Bronchial epithelial cell (primary cell): ENCODE data around the gene RHEX. TPM values are rescaled to one million over a fixed set of nuclear protein-coding genes. Genes with fewer than 3 reads are reported as not detected.

Source experiments
- DNase-seq: peaks from one replicate; pipeline ENCODE4 v3.0.0-alpha.2; 2010; ENCODE audit warnings: low read depth
- FAIRE-seq: peaks from 2 replicates; lab custom pipeline; 2011; peaks lifted over from hg19 to GRCh38; lab: Jason Lieb, UNC
- H3K27me3 ChIP-seq: 2 replicates; pipeline ENCODE4 v1.5.1; 2011; ENCODE audit warnings: low read length; ENCODE audit not compliant: control insufficient read depth, insufficient read depth
- H3K36me3 ChIP-seq: 2 replicates; pipeline ENCODE4 v1.5.1; 2011; ENCODE audit warnings: low read length; ENCODE audit not compliant: control insufficient read depth, insufficient read depth
- H3K4me3 ChIP-seq: 2 replicates; pipeline ENCODE4 v1.5.1; 2011; ENCODE audit warnings: mild to moderate bottlenecking, low read depth, low read length, control low read depth
- CTCF ChIP-seq: IDR thresholded peaks from 2 replicates; pipeline ENCODE4 v1.5.1; 2011; ENCODE audit warnings: mild to moderate bottlenecking, moderate library complexity, low read length, control low read depth, inconsistent platforms; ENCODE audit not compliant: insufficient read depth, severe bottlenecking
- total RNA-seq: library from RNA; depleted of rRNA; stranded (reverse); fragments of >200 nt; gene quantifications from 2 replicates; pipeline ENCODE4 v1.2.1, GENCODE V29; 2014

Gene RHEX
- total RNA-seq, 1 donor from 2014 or later = not detected

- Histone ChIP-seq H3K27me3 (no peaks in the 10 kb centered on the region), H3K4me3 (no peak overlapping the region), H3K36me3 (no peaks in the 10 kb centered on the region)
- no peak for FAIRE-seq
- DNase-seq = no peak
- TF ChIP-seq CTCF = no peak
These were observed 37.9 kb upstream of the RHEX start for GRCh38 chr1:206015071-206015470.

GRCh38 chr1:206020393-206021007 lies 32.5 kb upstream of the RHEX start:
- H3K36me3 ChIP-seq = no peaks in the 10 kb centered on the region
- no peak for DNase-seq
- FAIRE-seq = no peak
- no peak for TF ChIP-seq CTCF
- H3K4me3 ChIP-seq = no peak overlapping the region
- no peaks in the 10 kb centered on the region for H3K27me3 ChIP-seq

GRCh38 chr1:206021008-206021625 lies 31.9 kb upstream of the RHEX start:
- H3K36me3 ChIP-seq = no peaks in the 10 kb centered on the region
- TF ChIP-seq CTCF = no peak
- no peaks in the 10 kb centered on the region for H3K27me3 ChIP-seq
- peak; percentile 52 for FAIRE-seq
- DNase-seq = no peak
- no peak overlapping the region for H3K4me3 ChIP-seq

- DNase-seq (peak; percentile 66), FAIRE-seq (no peak)
- H3K4me3 ChIP-seq = no peak overlapping the region
- H3K36me3 ChIP-seq = no peaks in the 10 kb centered on the region
- no peaks in the 10 kb centered on the region for H3K27me3 ChIP-seq
- no peak for TF ChIP-seq CTCF
These were observed 31.2 kb upstream of the RHEX start for GRCh38 chr1:206021626-206022365.

- H3K36me3 ChIP-seq = no peaks in the 10 kb centered on the region
- FAIRE-seq = no peak
- no peak for TF ChIP-seq CTCF
- H3K4me3 ChIP-seq = no peak overlapping the region
- no peaks in the 10 kb centered on the region for H3K27me3 ChIP-seq
- no peak for DNase-seq
These were observed 30.2 kb upstream of the RHEX start for GRCh38 chr1:206022766-206023165.
